K562 (cell line): Measurements from ENCODE around the gene CD226.

Source experiments
- CTCF ChIP-seq, 3 experiments: IDR thresholded peaks in 2 of 3; conservative IDR thresholded peaks in 1 of 3; 2 replicates each; pipeline ENCODE4 v1.5.1; 2011 to 2012; ENCODE audit warnings: low read length in 3 of 3, mild to moderate bottlenecking in 3 of 3, control low read depth in 2 of 3, improper control_type of control experiment in 1 of 3, inconsistent platforms in 1 of 3, low read depth in 1 of 3, mixed read lengths in 1 of 3, moderate library complexity in 1 of 3; ENCODE audit not compliant: insufficient read depth in 2 of 3
- JUND ChIP-seq, 2 experiments: IDR thresholded peaks; 2 replicates in 1 of 2; 3 replicates in 1 of 2; pipeline ENCODE4 v1.6.1; 2011; ENCODE audit warnings: borderline replicate concordance in 2 of 2, low read depth in 2 of 2, low read length in 2 of 2, improper control_type of control experiment in 1 of 2, missing biosample characterization in 1 of 2, missing genetic modification characterization in 1 of 2, missing genetic modification reagents in 1 of 2
- NR2F6 ChIP-seq: fragments of 450-650 bp; formaldehyde crosslinking; IDR thresholded peaks from 2 replicates; pipeline ENCODE4 v1.4.0; 2020; ENCODE audit warnings: mild to moderate bottlenecking
- POLR2AphosphoS5 ChIP-seq: IDR thresholded peaks from 2 replicates; pipeline ENCODE4 v1.6.1; 2011; ENCODE audit warnings: mild to moderate bottlenecking, low read depth, low read length, moderate library complexity; ENCODE audit not compliant: control insufficient read depth, insufficient read depth
- PRPF4 ChIP-seq: fragments of 200-400 bp; formaldehyde crosslinking; IDR thresholded peaks from one replicate; pipeline ENCODE4 v1.6.1; 2017; ENCODE audit warnings: low read length, low read depth, mild to moderate bottlenecking; ENCODE audit not compliant: insufficient read depth, poor library complexity, severe bottlenecking
- ZBTB2 ChIP-seq: fragments of 450-650 bp; IDR thresholded peaks from 2 replicates; pipeline ENCODE4 v1.6.1; 2016; ENCODE audit warnings: antibody characterized with exemption
- ZNF589 ChIP-seq: fragments of 200-800 bp; sonication (Bioruptor generic); IDR thresholded peaks from 2 replicates; pipeline ENCODE4 v1.6.1; 2016; ENCODE audit warnings: low read depth, missing genetic modification characterization, missing compliant biosample characterization
- TF ChIP-seq, protein P1 (sequence below), 2 experiments: fragments of 450-650 bp in 1 of 2; sonication (generic) in 1 of 2; formaldehyde crosslinking; conservative IDR thresholded peaks; 2 replicates each; pipeline versions ENCODE4 v1.4.0 to v1.8.1; 2020 to 2022; ENCODE audit warnings: mild to moderate bottlenecking in 1 of 2, missing genetic modification reagents in 1 of 2

DNA sequence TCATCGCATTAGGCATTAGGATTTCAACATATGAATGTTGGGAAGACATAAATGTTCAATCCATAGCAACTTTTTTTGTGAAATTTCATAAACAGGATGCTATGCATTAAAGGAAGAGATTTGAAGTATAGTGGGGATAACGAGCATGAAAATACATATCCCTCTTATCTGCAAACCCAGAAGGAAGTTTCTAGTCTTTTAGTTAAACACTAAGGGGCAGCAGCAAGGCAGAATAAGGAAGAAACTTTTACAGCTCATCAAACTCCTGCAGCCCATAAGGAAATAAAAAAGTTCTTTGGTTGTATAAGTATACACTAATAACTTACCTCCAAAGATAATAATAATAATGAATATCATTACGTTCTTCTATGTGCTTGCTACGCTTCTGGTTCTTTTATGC is 81.5 kb downstream of the CD226 start:
- TF ChIP-seq POLR2AphosphoS5, result no peak
- no peak for TF ChIP-seq NR2F6 (CRISPR knock-in tag)
- no peak for TF ChIP-seq JUND (IDR thresholded peaks at IDR 0.05; ENCODE audit: borderline replicate concordance, low read depth, low read length)
- TF ChIP-seq JUND (tag; IDR thresholded peaks at IDR 0.05; ENCODE audit: borderline replicate concordance, low read depth, low read length), result no peak
- TF ChIP-seq, protein P1, sequence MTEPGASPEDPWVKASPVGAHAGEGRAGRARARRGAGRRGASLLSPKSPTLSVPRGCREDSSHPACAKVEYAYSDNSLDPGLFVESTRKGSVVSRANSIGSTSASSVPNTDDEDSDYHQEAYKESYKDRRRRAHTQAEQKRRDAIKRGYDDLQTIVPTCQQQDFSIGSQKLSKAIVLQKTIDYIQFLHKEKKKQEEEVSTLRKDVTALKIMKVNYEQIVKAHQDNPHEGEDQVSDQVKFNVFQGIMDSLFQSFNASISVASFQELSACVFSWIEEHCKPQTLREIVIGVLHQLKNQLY (CRISPR knock-in tag; conservative IDR thresholded peaks at IDR 0.05), result no peak
- TF ChIP-seq ZNF589 (CRISPR knock-in tag), result no peak
- TF ChIP-seq CTCF (IDR thresholded peaks at IDR 0.05 in 2 of 3, conservative IDR thresholded peaks at IDR 0.05 in 1 of 3; ENCODE audit: insufficient read depth in 2 of 3, low read depth in 1 of 3, low read length in 3 of 3), result no peak
- TF ChIP-seq ZBTB2, result no peak
- TF ChIP-seq PRPF4, result no peak
